HG02623 (cell line): ENCODE data around the gene MICAL2.

Experiments
- ATAC-seq: cut with Tn5 transposase; IDR thresholded peaks from one replicate; pipeline ENCODE4 v1.9.1; 2021; ENCODE audit warnings: moderate library complexity; ENCODE audit not compliant: unreplicated experiment

MICAL2 gene

GRCh38 chr11:12110201-12110713 is at the start of gene MICAL2:
MICAL2 (plus strand) TSS chr11:12110590; CDS start chr11:12162156, 51,566 bp downstream.
- peak; percentile 99 for ATAC-seq

GRCh38 chr11:12061851-12062560 is 48.4 kb upstream of the MICAL2 start:
- no peak for ATAC-seq

GRCh38 chr11:12063251-12063650 is 47.1 kb upstream of the MICAL2 start:
- no peak for ATAC-seq

GRCh38 chr11:12064136-12064953 is 46.0 kb upstream of the MICAL2 start:
- no peak for ATAC-seq

GRCh38 chr11:12064954-12065280 is 45.5 kb upstream of the MICAL2 start:
- no peak for ATAC-seq

GRCh38 chr11:12066056-12066798 is 44.2 kb upstream of the MICAL2 start:
- ATAC-seq = no peak

GRCh38 chr11:12066799-12067508 is 43.4 kb upstream of the MICAL2 start:
- ATAC-seq = no peak

- ATAC-seq = no peak
Measured at GRCh38 chr11:12067796-12068357, 42.5 kb upstream of the MICAL2 start.

- no peak for ATAC-seq
Measured at GRCh38 chr11:12069066-12069676, 41.2 kb upstream of the MICAL2 start.

GRCh38 chr11:12070446-12071267 is 39.7 kb upstream of the MICAL2 start:
- no peak for ATAC-seq

- no peak for ATAC-seq
Measured at GRCh38 chr11:12071574-12071973, 38.8 kb upstream of the MICAL2 start.

- ATAC-seq = no peak
Measured at GRCh38 chr11:12073436-12073835, 37.0 kb upstream of the MICAL2 start.

- no peak for ATAC-seq
Measured at GRCh38 chr11:12073886-12074285, 36.5 kb upstream of the MICAL2 start.

- no peak for ATAC-seq
Measured at GRCh38 chr11:12074529-12075195, 35.7 kb upstream of the MICAL2 start.

- no peak for ATAC-seq
Measured at GRCh38 chr11:12075291-12075690, 35.1 kb upstream of the MICAL2 start.

GRCh38 chr11:12075822-12076821 is 34.3 kb upstream of the MICAL2 start:
- ATAC-seq = no peak

- ATAC-seq = no peak
Measured at GRCh38 chr11:12076840-12077534, 33.4 kb upstream of the MICAL2 start.
